GM23248 (cell line): Measurements from ENCODE around the gene PCNA. TPM values are rescaled to one million over a fixed set of nuclear protein-coding genes. Genes with fewer than 3 reads are reported as not detected.

ENCODE experiments used
- DNase-seq: peaks from one replicate; pipeline ENCODE4 v3.0.0-alpha.2; 2015
- H2AFZ ChIP-seq: fragments of 200-600 bp; sonication (generic); 2 replicates; pipeline ENCODE4 v1.6.1; 2016; ENCODE audit warnings: antibody characterized with exemption
- H3F3A ChIP-seq: fragments of 200-600 bp; sonication (generic); 2 replicates; pipeline ENCODE4 v1.6.1; 2016; ENCODE audit warnings: mild to moderate bottlenecking, antibody characterized with exemption, mixed run types; ENCODE audit not compliant: insufficient read depth
- H3K27ac ChIP-seq: fragments of 200-600 bp; sonication (generic); 2 replicates; pipeline ENCODE4 v1.5.1; 2016; ENCODE audit warnings: mild to moderate bottlenecking
- H3K27me3 ChIP-seq: fragments of 200-600 bp; sonication (generic); replicated peaks from 2 replicates; pipeline ENCODE4 v1.6.1; 2016; ENCODE audit warnings: mild to moderate bottlenecking; ENCODE audit not compliant: insufficient read depth
- H3K36me3 ChIP-seq: fragments of 200-600 bp; sonication (generic); 2 replicates; pipeline ENCODE4 v1.6.1; 2016; ENCODE audit warnings: low read depth, mild to moderate bottlenecking
- H3K4me1 ChIP-seq: fragments of 200-600 bp; sonication (generic); 2 replicates; pipeline ENCODE4 v1.6.1; 2016; ENCODE audit warnings: mild to moderate bottlenecking; ENCODE audit not compliant: insufficient read depth
- H3K4me2 ChIP-seq: fragments of 200-600 bp; sonication (generic); one replicate; pipeline ENCODE4 v1.6.1; 2016; ENCODE audit warnings: mild to moderate bottlenecking; ENCODE audit not compliant: unreplicated experiment
- H3K4me3 ChIP-seq: fragments of 200-600 bp; sonication (generic); 2 replicates; pipeline ENCODE4 v1.5.1; 2016; ENCODE audit warnings: mild to moderate bottlenecking
- H3K79me2 ChIP-seq: fragments of 200-600 bp; sonication (generic); 2 replicates; pipeline ENCODE4 v1.6.1; 2016; ENCODE audit warnings: mild to moderate bottlenecking; ENCODE audit not compliant: insufficient read depth
- H3K9ac ChIP-seq: fragments of 200-600 bp; sonication (generic); 2 replicates; pipeline ENCODE4 v1.6.1; 2016; ENCODE audit warnings: mild to moderate bottlenecking
- H3K9me2 ChIP-seq: fragments of 200-600 bp; sonication (generic); 2 replicates; pipeline ENCODE4 v1.6.1; 2016; ENCODE audit warnings: mixed run types, mild to moderate bottlenecking, moderate library complexity; ENCODE audit not compliant: insufficient read depth
- H3K9me3 ChIP-seq: fragments of 200-600 bp; sonication (generic); one replicate; pipeline ENCODE4 v1.6.1; 2017; ENCODE audit warnings: low read depth
- H4K20me1 ChIP-seq: fragments of 200-600 bp; sonication (generic); 2 replicates; pipeline ENCODE4 v1.6.0; 2016; ENCODE audit not compliant: insufficient read depth
- EZH2 ChIP-seq: fragments of 200-600 bp; sonication (generic); IDR thresholded peaks from 2 replicates; pipeline ENCODE4 v1.6.1; 2018; ENCODE audit warnings: antibody characterized with exemption, mild to moderate bottlenecking; ENCODE audit not compliant: insufficient read depth, poor library complexity, severe bottlenecking
- EZH2phosphoT487 ChIP-seq: fragments of 200-600 bp; sonication (generic); IDR thresholded peaks from 2 replicates; pipeline ENCODE4 v1.6.1; 2018; ENCODE audit warnings: antibody characterized with exemption, moderate library complexity, mild to moderate bottlenecking, low read depth; ENCODE audit not compliant: insufficient read depth
- WGBS, 2 experiments: methylation state at CpG; one replicate each; pipeline ENCODE4 v1.1.6; 2015 to 2017; ENCODE audit warnings: low lambda C conversion rate in 2 of 2, low coverage in 1 of 2; ENCODE audit errors: missing lambda C conversion rate in 2 of 2; 5-methylcytosine and 5-hydroxymethylcytosine counted together
- in situ Hi-C: fragments of 300-500 bp; cut with MboI; formaldehyde crosslinking; loops from 2 replicates; pipeline ENCODE4 v1.15.0; 2020
- polyA plus RNA-seq: library from polyadenylated mRNA; unstranded; fragments of >200 nt; fragmentation: Nextera tagmentation; extraction: Ambion mirVana; gene quantifications from 2 replicates; pipeline ENCODE4 v1.2.1, GENCODE V29; 2016
- small RNA-seq: library from RNA; depleted of rRNA; stranded (forward); fragments of <200 nt; gene quantifications from one replicate; pipeline ENCODE3, GENCODE V24; 2014; ENCODE audit warnings: low read depth, low replicate concordance
- total RNA-seq: library from RNA; depleted of rRNA; stranded (reverse); fragments of >200 nt; shearing (Covaris generic); gene quantifications from 2 replicates; pipeline ENCODE4 v1.2.3, GENCODE V29; 2014; rRNA removed

PCNA gene
- total and polyA plus RNA-seq, 2 experiments from 2014 or later: 84.8 to 116 TPM

DNA sequence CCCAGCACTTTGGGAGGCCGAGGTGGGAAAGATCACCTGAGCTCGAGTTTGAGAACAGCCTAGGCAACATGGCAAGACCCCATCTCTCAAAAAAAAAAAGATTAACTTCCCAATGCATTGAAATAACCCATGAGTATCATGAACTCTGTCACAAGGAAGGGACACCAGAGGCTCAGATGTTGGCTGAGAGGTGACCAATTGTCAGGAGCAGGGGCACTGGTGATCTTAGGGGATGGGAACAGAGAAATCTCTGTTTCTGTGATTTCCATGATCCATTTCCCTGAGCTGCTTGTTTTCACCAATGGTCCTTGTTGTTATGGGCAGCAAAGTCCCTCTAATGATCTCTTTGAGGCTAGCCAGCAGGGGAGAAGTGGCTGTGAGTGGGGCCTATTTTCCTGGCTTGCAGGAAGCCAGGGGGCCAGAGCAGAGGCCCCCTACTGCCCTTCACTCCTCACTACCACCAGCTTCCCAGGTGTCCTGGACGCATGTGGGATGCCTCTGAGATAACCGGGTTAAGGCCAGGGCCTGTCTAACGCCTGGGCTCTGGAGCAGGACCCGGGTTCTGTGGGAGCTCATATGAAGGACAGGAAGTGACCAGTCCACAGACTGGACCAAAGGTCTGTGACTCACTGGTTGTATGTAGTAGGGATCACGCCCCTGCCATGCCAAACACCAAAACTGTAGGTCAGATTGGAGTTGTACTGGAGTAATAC, 54.4 kb downstream of the PCNA start:
- peak overlapping the region; percentile 76 for H3K9ac ChIP-seq
- no peak overlapping the region for H3K4me3 ChIP-seq
- H3K4me2 ChIP-seq: peak overlapping the region; percentile 36
- no peaks in the 10 kb centered on the region for H3K36me3 ChIP-seq
- no peaks in the 10 kb centered on the region; the same call in 1 of the 2 replicates for H3F3A ChIP-seq
- WGBS, 2 experiments: 86 to 91% methylated on average over 7 of the region's 7 CpGs
- no peaks in the 10 kb centered on the region for H3K9me3 ChIP-seq
- DNase-seq: peak; percentile 72
- no peaks in the 10 kb centered on the region for H3K9me2 ChIP-seq
- peak overlapping the region; percentile 98 for H3K27ac ChIP-seq
- H2AFZ ChIP-seq: peak overlapping the region; percentile 65
- in situ Hi-C loops: no loop called here
- peaks cover 12% of the 10 kb centered on the region for H3K4me1 ChIP-seq
- no peaks in the 10 kb centered on the region for H3K27me3 ChIP-seq
- H4K20me1 ChIP-seq: no peaks in the 10 kb centered on the region
- TF ChIP-seq EZH2phosphoT487: no peak
- no peak for TF ChIP-seq EZH2
- no peaks in the 10 kb centered on the region for H3K79me2 ChIP-seq

Small RNA genes lying within 50 kb of the gene (small RNA-seq; reads per million reads assigned to genes)
- not detected for gene RF00019
- gene RF00568: not detected
- gene RNA5SP474: not detected

Other genes with a start within 250 kb of the PCNA start
- gene SLC23A2, start 118.4 kb downstream of the PCNA start, total RNA-seq: 9.6 and 11.0 TPM in 2 replicates
- gene SLC23A2, start 118.4 kb downstream of the PCNA start, polyA plus RNA-seq: 5.8 and 5.9 TPM in 2 replicates
- 171 and 174 TPM in 2 replicates for gene TMEM230, start 6.9 kb downstream of the PCNA start, total RNA-seq
- 233 and 249 TPM in 2 replicates for gene TMEM230, start 6.9 kb downstream of the PCNA start, polyA plus RNA-seq
- 31.6 and 37.1 TPM in 2 replicates for gene CDS2, start 7.0 kb upstream of the PCNA start, total RNA-seq
- gene CDS2, start 7.0 kb upstream of the PCNA start, polyA plus RNA-seq: 29.4 and 32.1 TPM in 2 replicates
- not detected in 2 replicates for gene PROKR2, start 197.0 kb upstream of the PCNA start, total RNA-seq
- gene PROKR2, start 197.0 kb upstream of the PCNA start, polyA plus RNA-seq: not detected in 2 replicates